ENCODE measurements around the gene ATMIN. TPM values are rescaled to one million over a fixed set of nuclear protein-coding genes. Genes with fewer than 3 reads are reported as not detected.
A peak's percentile ranks its signal among the peaks of the same experiment; 100 is the strongest.

ATMIN gene
- total and polyA plus RNA-seq, 4 donors, result 6.8 to 17.8 (median 12.3) TPM

GRCh38 chr16:81073560-81074330 lies 38.1 kb downstream of the ATMIN start:
- 76% methylated on average over 5 of the region's 5 CpGs for WGBS
- Histone ChIP-seq H3K4me1 (ENCODE audit: control insufficient read depth in 4 of 4, insufficient read depth in 4 of 4, low read length in 3 of 4) (peaks cover 2 to 9% (median 4%) of the 10 kb centered on the region in 4 donors), H3K4me3 (ENCODE audit: low read depth in 1 of 3, low read length in 3 of 3) (no peak overlapping the region), H3K36me3 (ENCODE audit: control insufficient read depth in 4 of 4, insufficient read depth in 3 of 4, low read depth in 1 of 4, low read length in 3 of 4) (no peaks in the 10 kb centered on the region), H3K27ac (ENCODE audit: low read depth in 1 of 2, low read length in 2 of 2) (no peak overlapping the region), H3K9me3 (ENCODE audit: control insufficient read depth in 4 of 4, low read length in 3 of 4) (no peaks in the 10 kb centered on the region), H3K9ac (ENCODE audit: low read depth in 1 of 2, low read length in 2 of 2) (no peak overlapping the region), H3K27me3 (ENCODE audit: control insufficient read depth in 4 of 4, insufficient read depth in 4 of 4, low read length in 3 of 4) (no peaks in the 10 kb centered on the region)
- DNase-seq (ENCODE audit: low spot score), result no peak
- no peak for TF ChIP-seq NR2F2 (IDR thresholded peaks at IDR 0.05)
- TF ChIP-seq REST (IDR thresholded peaks at IDR 0.05), result no peak
- TF ChIP-seq CTCF (IDR thresholded peaks at IDR 0.05; ENCODE audit: low read depth, low read length, missing input control), result no peak
- TF ChIP-seq HNF4G (IDR thresholded peaks at IDR 0.05), result no peak

- under 1% methylated on average over 27 of the region's 27 CpGs for WGBS
- H3K9ac ChIP-seq (ENCODE audit: low read depth in 1 of 2, low read length in 2 of 2), result peak overlapping the region in 1 of 2 donors; percentile 79
- H3K27me3 ChIP-seq (ENCODE audit: control insufficient read depth in 4 of 4, insufficient read depth in 4 of 4, low read length in 3 of 4), result no peaks in the 10 kb centered on the region
- DNase-seq (ENCODE audit: low spot score), result peak; percentile 95
- H3K4me1 ChIP-seq (ENCODE audit: control insufficient read depth in 4 of 4, insufficient read depth in 4 of 4, low read length in 3 of 4), result peaks cover 2 to 9% (median 5%) of the 10 kb centered on the region in 4 donors
- peaks cover 0 to 1% (median 0%) of the 10 kb centered on the region in 4 donors for H3K36me3 ChIP-seq (ENCODE audit: control insufficient read depth in 4 of 4, insufficient read depth in 3 of 4, low read depth in 1 of 4, low read length in 3 of 4)
- H3K4me3 ChIP-seq (ENCODE audit: low read depth in 1 of 3, low read length in 3 of 3), result peak overlapping the region; percentile 56 to 98 (median 74)
- TF ChIP-seq JUND (IDR thresholded peaks at IDR 0.05), result no peak
- TF ChIP-seq ZBTB33 (IDR thresholded peaks at IDR 0.05), result no peak
- peak in 1 of 2 donors; percentile 18 for TF ChIP-seq RXRA (IDR thresholded peaks at IDR 0.05)
- H3K9me3 ChIP-seq (ENCODE audit: control insufficient read depth in 4 of 4, low read length in 3 of 4), result no peaks in the 10 kb centered on the region
- peak overlapping the region; percentile 78 to 95 for H3K27ac ChIP-seq (ENCODE audit: low read depth in 1 of 2, low read length in 2 of 2)
Observed at GRCh38 chr16:81076566-81077075, 41.0 kb downstream of the ATMIN start.

Data from liver (tissue), 9 donors.